ENCODE data around the gene HAPLN3.
"Not testable (repeated sequence)": the region's sequence is repeated elsewhere in the genome, so short reads cannot be mapped to it uniquely, and the experiment has no call there.

Gene HAPLN3, protein sequence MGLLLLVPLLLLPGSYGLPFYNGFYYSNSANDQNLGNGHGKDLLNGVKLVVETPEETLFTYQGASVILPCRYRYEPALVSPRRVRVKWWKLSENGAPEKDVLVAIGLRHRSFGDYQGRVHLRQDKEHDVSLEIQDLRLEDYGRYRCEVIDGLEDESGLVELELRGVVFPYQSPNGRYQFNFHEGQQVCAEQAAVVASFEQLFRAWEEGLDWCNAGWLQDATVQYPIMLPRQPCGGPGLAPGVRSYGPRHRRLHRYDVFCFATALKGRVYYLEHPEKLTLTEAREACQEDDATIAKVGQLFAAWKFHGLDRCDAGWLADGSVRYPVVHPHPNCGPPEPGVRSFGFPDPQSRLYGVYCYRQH

DNA sequence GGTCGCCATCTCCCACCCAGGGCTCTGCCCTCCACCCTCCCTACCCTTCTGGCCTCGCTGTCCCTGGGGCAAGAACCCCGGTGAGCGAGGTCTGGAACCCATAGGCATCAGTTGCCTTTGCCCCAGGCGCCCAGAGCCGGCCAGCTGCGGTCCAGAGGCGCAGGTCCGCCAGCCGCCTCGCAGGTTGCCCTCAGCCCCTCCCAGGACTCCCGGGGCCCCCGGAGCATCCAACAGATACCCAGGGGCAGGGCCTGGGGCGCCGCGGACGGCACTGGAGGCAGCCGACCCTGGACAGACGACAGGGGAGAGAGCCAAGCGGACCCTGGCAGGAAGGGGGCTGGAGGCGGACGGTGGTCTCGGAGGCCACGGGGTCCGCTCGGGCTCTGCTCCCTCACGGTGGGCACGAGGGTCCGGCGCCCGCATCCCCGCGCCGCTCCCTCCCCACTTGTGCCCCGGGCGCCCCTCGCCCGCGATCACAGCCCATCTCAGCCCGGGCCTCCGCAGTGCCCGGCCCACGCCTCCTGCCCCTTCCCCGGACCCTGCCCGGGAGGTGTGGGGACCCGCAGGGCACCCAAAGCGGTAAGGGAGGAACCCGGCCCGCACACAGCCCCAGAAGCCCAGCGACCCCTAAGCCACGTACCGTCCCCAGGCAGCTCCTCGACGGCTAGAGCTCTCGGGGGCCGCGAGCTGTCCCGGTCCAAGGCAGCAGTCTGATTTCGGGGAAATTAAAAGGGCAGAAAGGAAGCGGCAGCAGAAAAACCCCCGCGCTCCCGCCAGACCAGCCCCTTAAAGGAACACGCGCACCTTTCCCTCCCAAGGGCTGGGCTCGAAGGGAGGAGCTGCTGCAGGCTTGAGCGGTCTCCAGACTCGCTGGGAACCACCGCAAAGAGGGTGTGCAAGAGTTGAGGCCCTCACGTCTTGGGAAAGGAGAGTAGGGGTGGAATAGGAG, at the start of gene HAPLN3:
HAPLN3 (minus strand) TSS at position 726 of the 949 bp plus-strand sequence. CDS start 8,246 bp downstream, outside the sequence.
- DNase-seq (ENCODE audit: low read depth), result no peak

DNA sequence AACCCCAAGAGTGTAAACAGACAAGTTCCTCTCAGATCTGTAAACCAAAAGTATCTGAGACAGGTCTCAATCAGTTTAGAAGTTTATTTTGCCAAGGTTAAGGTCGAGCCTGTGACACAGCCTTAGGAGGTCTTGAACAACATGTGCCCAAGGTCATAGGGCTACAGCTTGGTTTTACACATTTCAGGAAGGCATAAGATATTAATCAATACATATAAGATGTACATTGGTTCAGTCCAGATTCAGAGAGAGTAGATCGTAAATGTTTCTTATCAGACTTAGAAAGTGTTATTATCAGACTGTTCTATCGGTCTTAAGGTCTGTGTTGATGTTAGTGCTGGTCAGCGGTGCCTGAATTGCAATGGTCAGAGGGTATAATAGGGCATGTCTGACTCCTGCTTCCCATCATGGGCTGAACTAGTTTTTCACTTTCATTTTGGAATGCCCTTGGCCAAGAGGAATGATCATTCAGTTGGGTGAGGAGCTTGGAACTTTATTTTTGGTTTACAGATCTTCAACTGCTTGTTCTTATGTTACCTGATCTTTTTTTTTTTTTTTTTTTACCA, 44.8 kb upstream of the HAPLN3 start:
- no peak for DNase-seq (ENCODE audit: low read depth)

DNA sequence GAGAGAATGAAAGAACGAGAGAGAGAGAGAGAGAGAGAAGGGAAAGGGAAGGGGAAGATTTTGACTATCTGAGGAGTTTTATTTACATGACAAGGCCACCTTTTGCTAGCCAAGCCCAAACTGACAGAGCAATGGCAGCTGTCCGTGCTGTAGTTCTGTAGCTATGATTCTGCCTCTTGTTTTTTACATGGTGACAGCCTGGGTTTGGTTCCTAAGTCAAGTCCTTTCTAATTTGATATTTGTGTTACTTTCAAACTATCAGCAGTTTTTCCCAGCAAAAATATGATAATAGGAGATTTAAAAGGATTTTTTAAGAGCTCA, 44.1 kb upstream of the HAPLN3 start:
- no peak for DNase-seq (ENCODE audit: low read depth)

DNA sequence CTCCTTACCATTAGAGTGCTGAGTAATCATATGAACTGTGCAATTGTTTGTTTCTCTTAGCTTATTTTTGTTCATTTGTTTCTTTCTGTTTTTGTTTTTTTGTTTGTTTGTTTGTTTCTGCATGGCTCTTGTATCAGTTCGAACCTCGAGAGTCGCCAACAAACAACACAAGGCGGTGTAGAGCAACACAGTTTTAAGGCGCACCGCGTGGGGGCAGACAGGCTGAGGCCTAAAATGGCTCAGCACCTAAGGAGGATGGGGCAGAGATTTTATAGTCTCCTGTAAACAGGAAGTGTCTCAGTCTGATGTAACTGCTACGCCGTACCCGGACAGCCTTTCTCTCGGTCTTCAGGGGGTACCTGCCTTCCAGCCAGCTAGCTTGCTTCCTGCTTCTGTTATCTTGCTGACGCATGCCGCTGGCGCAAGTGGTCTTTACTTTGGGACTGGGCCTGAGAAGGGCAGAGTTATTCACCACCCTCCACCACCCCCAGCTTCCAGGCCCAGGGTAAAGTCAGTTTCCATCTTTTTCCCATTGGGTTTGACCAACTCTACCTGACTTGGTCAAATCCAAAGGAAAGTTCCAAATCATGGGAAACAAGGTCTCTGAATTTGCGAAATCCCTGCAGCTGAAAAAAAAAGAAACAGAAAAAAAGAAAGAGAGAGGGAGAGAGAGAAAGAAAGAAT, 43.6 kb upstream of the HAPLN3 start:
- DNase-seq (ENCODE audit: low read depth), result no peak

DNA sequence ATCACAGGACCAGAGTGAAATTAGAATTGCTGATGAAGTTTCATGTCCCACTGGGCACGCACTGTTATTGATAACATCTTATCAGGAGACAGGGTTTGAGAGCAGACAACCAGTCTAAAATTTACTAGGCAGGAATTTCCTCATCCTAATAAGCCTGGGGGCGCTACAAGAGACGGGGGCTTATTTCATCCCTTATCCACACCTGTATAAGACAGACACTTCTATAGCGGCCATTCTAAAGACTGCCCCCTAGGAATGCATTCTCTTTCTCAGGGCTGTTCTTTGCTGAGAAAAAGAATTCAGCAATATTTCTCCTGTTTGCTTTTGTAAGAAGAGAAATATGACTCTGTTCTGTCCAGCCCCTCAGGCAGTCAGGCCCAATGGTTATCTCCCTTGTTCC, 39.1 kb upstream of the HAPLN3 start:
- not testable (repeated sequence) for DNase-seq (ENCODE audit: low read depth)

DNA sequence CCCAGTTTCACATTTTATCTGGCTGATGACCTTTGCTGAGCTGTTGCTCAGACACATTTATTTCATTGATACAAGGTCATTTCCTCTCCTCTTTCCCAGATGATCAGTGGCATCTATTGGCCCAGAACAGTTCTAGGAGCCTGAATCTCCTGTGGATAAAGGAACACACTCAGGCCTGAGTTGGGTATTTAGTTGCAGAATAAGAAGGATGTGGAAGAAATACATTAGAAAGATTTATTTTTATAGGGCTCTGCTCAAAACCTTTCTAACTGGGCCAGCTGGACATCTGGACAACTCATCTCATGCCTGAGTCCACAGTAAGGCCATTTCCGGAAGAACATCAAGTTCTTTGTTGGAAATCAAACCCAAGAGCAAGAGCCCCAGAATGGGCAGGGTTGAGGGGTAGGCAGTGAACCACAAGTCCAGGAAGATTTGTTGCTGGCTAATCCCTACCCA, 37.6 kb upstream of the HAPLN3 start:
- DNase-seq (ENCODE audit: low read depth), result no peak

DNA sequence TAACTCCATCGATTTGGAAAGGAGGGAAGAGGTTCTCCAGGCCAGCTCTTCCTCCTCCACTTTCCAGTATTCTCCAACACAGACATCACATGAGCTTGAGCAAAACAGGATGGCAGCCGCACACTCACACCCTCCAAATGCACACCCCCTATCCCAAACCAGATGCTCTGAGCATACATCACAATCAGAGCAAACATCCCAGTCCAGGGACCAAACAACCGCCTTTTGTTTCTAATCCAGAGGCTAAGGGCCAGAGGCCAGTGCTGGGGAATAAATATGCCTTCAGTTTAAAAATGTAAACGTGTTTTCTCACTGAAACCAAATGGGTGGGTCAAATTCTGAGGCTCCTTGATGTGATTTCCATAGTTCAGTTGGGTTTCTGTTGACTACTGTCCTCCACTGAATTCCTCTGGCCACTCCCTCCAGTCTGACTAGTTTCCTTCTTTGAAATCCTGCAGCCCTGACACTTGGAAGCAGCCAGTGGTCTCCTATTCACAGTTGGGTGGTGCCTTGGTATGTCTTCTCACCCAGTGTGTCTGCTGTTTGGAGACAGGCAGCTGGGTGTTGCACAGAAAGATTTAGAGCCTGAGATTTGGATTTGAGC, 37.0 kb upstream of the HAPLN3 start:
- DNase-seq (ENCODE audit: low read depth), result no peak

DNA sequence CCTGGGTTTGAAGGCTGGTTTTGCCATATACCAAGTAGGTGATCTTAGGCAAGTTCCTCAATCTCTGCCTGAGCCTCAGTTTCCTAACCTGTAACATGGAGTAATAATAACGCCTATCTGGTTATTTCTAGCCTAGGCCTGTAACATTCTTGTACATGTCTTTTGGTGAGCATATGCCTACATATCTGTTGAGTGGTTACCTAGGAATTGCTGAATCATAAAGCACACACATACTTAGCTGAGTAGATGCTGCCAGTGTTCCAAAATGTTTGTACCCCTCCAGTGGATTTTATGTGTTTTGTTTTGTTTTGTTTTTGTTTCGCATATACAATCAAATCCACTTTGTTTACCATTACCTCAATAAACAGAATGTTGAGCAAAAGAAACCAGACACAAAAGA, 35.2 kb upstream of the HAPLN3 start:
- DNase-seq (ENCODE audit: low read depth), result no peak

DNA sequence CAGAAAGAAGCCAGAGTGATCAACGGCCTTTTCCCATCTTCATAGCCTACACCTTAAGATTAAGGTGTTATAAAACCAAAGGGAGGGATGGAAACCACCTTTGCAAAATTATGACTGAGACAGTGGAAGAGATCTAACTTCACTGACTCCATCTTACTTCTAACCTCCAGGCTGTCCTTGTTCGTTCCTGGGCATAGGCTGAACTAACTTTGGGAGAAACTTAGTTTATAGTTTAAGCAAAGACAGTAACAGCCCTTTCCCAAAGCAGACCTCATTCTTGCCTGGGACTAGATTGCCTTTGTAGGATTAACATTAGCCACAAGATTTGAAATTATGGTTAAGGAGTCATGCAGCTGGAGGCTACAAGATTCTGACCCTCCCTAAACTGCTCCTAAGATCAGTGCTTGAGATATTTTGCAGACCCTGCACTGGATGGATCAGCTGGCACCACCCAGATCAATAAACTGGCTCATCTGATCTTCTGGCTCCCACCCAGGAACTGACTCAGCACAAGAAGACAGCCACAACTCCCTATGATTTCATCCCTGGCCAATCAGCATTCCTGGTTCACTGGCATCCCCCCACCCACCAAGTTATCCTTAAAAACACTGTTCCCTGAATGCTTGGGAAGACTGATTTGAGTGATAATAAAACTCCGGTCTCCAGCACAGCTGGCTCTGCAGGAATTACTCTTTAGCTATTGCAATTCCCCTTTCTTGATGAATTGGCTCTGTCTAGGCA, 34.2 kb upstream of the HAPLN3 start:
- not testable (repeated sequence) for DNase-seq (ENCODE audit: low read depth)

DNA sequence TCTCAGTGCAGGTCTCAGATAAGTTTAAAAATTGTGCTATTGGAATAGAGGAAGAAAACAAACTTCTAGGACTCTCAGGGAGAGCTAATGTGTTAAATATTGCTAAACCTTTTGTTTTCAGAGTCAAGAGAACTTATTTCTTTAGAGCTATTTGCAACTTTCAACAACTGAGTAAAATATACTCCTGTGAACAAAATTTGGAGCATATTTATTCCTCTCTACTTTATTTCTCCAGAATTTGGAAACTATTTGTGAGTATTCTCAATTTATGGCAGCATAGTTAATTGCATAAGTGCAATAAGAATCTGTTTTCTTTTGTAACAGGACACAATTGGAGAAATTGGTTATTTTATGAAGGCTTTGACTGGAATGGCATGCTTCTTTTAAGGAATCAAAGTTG, 32.8 kb upstream of the HAPLN3 start:
- not testable (repeated sequence) for DNase-seq (ENCODE audit: low read depth)

DNA sequence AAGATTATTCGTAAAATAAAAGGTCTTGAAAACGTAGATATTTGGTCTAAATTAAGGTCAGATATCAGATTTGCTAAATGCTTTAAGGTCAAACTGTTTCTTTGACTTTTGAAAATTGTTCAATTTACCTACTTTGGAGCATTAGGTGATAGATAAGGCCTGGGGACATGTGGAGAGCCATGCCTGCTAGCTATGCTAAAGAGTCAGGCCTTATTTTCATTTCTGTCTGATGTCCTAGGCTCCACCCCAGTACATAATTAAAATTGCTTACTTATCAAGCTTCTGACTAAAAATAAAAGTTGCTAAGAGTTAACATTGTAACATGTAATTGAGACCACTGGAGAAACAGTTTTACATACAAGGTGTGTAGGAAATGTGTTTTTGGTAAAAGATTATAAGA, 30.3 kb upstream of the HAPLN3 start:
- DNase-seq (ENCODE audit: low read depth), result not testable (repeated sequence)

DNA sequence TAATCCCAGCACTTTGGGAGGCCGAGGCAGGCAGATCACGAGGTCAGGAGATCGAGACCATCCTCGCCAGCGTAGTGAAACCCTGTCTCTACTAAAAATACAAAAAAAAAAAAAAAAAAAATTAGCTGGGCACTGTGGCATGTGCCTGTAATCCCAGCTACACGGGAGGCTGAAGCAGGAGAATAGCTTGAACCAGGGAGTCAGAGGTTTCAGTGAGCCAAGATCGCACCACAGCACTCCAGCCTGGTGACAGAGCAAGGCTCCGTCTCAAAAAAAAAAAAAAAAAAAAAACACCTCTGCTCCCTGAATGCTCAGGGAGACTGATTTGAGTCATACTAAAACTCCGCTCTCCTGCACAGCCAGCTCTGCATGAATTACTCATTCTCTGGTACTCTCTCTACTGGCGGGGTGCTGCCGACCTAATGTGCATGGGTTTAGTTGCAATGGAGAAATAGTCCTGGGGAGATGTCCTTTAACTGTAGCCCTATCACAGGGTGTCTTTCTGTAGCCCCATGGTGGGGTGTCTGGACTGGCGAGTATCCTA, 25.6 kb upstream of the HAPLN3 start:
- not testable (repeated sequence) for DNase-seq (ENCODE audit: low read depth)

DNA sequence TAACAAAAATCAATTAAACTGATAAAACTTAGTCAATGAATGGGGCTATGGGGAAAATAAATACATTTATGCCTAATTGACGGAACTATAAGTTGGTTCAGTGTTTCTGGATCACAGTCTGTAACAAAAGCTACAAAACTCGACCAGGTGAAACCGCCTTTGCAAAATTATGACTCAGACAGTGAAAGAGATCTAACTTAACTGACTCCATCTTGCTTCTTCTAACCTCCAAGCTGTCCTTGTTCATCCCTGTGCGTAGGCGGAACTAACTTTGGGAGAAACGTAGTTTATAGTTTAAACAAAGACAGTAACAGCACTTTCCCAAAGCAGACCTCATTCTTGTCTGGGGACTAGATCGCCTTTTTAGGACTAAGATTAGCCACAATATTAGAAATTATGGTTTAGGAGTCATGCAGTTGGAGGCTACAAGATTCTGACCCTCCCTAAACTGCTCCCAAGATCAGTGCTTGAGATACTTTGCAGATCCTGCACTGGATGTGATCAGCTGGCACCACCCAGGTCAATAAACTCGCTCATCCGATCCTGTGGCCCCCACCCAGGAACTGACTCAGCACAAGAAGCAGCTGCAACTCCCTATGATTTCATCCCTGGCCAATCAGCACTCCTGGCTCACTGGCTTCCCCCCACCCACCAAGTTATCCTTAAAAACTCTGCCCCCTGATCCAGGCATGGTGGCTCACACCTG, 25.0 kb upstream of the HAPLN3 start:
- no peak for DNase-seq (ENCODE audit: low read depth)

DNA sequence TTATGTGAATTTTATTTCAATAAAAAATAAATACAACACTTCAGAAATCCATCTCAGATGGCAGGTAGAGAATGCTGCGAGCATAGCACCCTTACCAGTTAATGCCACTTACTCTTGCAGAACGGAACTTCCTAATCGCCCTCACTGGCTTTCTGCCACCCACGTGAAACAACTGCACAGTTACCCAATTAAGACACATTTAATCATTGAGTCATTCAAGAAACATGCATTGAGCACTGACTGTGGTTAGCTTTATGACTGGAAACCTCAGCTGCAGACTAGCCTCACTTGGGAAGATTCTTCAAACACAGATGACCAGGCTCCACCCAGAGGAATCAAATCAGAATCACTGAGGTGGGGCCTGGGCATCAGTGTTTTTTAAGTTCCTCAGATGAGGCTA, 23.4 kb upstream of the HAPLN3 start:
- no peak for DNase-seq (ENCODE audit: low read depth)

DNA sequence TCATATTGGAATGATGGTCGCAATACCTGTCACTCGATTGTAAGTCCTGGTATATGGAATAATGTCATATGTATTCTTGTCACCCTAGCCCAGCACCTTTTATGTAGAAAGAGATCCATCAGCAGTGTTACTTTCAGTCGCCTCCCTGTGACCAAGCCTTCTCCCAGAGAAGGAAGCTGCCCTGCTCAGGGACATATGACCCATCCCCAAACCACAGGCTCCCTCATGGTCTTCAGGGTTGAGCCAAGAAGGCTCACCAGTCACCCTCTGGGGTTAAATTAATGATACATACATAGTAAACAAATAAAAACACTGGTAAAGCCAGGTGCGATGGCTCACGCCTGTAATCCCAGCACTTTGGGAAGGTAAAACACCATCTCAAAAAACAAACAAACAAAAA, 22.4 kb upstream of the HAPLN3 start:
- DNase-seq (ENCODE audit: low read depth), result no peak

DNA sequence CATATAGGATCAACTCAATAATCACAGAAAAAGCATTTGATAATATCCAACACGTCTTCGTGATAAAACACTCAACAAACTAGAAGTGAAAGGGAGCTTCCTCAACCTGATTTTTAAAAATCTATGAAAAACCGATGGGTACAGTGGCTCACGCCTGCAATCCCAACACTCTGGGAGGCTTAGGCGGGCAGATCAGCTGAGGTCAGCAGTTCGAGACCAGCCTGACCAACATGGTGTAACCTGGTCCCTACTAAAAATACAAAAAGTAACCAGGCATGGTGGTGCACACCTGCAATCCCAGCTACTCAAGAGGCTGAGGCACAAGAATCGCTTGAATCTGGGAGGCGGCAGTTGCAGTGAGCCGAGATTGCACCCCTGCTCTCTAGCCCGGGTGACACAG, 20.0 kb upstream of the HAPLN3 start:
- no peak for DNase-seq (ENCODE audit: low read depth)

DNA sequence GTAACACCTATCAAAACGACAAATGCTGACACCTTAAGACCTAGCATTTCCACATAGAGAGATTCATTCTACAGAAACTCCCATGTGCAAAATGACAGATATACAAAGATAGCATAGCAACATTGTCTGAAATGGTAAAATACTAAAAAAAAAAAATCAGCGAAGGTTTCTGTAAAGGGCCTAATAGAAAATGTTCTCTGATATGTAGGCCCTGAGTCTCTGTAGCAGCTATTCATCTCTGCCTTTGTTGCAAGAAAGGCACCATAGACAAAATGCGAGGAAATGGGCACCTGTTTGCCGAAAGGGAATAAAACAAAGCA, 18.5 kb upstream of the HAPLN3 start:
- no peak for DNase-seq (ENCODE audit: low read depth)

DNA sequence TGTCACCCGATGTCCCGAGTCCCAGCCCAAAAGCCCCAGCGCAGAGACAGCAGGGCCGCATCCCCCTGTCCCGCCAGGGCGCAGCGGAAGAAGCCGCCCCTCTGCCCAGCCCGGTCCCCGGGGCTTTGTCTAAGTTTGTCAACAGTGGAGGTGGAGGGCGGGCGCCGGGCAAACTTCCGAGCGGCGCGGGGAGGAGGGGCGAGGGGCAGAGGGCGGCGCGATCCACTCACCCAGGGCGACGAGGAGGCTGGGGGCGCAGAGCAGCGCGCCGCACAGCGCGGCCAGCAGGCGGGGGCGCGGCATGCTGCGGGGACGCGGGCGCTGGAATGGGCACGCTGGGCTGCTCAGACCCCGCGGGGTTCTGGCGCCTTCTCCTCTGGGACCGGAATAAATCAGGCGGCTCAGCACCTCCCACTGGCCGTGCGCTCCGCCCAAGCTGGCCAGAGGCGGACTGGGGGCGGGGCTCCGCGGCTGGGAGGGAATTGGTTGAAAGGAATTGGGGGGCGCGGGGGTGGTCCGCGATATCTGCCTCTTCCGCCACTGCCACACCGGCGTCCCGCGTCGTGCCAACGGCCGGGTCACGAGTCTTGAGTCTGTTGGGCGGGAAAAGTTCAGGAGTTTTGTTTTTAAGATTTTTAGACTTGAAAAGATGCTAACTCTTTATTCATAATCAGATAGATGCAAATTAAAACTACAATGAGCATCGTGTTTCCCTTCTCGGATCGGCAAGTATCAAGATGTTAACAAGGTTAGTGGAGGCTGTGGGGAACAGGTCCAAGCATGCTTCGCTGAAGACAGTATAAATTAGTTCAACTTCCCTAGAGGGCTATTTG, 17.9 kb upstream of the HAPLN3 start, which contains the start of gene MFGE8:
MFGE8 (minus strand) TSS at position 363 of the 833 bp plus-strand sequence; CDS start at position 303, 60 bp downstream.
- DNase-seq (ENCODE audit: low read depth), result peak; percentile 39

DNA sequence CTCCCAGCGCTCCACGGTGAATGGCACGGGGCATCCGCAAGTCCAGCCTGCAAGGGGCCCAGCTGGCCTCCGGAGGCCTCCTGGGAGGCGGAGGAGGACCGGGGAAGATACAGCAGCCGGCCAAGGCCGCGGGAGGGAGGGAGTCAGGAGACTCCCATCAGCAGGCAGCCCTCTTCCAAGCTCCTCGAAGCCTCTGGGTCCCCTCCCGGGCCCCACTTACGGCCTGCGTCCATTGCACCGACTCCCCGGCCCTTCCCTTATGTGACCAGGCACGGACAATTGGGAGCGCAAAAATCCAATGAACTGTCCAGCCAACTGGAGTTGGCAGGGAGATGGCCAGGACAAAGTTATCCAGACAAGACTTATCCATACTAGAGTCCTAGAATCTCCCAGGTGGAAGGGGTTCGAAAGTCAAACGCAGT, 17.2 kb upstream of the HAPLN3 start:
- no peak for DNase-seq (ENCODE audit: low read depth)
